GM10266 (cell line): Measurements from ENCODE around the gene L3MBTL2.
"Not testable (repeated sequence)": the region's sequence is repeated elsewhere in the genome, so short reads cannot be mapped to it uniquely, and the experiment has no call there.

ENCODE experiments used
- DNase-seq: peaks from one replicate; pipeline ENCODE4 v3.0.0; 2012; ENCODE audit errors: extremely low spot score
- TF ChIP-seq, protein P1 (sequence below): IDR thresholded peaks from 2 replicates; pipeline ENCODE4 v1.5.1; 2012; ENCODE audit warnings: mild to moderate bottlenecking, low read depth; ENCODE audit not compliant: control insufficient read depth, insufficient read depth; ENCODE audit errors: missing control alignments

The L3MBTL2 gene

DNA sequence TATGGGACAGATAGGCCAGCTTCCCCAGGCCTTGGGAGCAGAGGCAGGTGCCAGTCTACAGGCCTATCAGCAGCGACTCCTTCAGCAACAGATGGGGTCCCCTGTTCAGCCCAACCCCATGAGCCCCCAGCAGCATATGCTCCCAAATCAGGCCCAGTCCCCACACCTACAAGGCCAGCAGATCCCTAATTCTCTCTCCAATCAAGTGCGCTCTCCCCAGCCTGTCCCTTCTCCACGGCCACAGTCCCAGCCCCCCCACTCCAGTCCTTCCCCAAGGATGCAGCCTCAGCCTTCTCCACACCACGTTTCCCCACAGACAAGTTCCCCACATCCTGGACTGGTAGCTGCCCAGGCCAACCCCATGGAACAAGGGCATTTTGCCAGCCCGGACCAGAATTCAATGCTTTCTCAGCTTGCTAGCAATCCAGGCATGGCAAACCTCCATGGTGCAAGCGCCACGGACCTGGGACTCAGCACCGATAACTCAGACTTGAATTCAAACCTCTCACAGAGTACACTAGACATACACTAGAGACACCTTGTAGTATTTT is 26.6 kb upstream of the L3MBTL2 start:
- no peak for DNase-seq
- TF ChIP-seq, protein P1, sequence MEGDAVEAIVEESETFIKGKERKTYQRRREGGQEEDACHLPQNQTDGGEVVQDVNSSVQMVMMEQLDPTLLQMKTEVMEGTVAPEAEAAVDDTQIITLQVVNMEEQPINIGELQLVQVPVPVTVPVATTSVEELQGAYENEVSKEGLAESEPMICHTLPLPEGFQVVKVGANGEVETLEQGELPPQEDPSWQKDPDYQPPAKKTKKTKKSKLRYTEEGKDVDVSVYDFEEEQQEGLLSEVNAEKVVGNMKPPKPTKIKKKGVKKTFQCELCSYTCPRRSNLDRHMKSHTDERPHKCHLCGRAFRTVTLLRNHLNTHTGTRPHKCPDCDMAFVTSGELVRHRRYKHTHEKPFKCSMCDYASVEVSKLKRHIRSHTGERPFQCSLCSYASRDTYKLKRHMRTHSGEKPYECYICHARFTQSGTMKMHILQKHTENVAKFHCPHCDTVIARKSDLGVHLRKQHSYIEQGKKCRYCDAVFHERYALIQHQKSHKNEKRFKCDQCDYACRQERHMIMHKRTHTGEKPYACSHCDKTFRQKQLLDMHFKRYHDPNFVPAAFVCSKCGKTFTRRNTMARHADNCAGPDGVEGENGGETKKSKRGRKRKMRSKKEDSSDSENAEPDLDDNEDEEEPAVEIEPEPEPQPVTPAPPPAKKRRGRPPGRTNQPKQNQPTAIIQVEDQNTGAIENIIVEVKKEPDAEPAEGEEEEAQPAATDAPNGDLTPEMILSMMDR, result no peak

DNA sequence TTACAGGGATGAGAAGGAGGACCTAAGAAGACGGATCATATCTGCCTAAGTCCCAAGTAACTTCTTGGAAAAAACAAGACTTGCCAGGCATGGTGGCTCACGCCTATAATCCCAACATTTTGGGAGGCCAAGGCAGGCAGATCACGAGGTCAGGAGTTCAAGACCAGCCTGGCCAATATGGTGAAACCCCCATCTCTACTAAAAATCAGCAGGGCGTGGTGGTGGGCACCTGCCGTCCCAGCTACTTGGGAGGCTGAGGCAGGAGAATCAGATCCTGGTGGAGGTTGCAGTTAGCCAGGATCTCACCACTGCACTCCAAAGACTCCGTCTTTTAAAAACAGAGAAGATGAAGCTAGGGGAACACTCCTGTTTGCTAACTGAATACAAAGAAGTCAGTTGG is 24.8 kb upstream of the L3MBTL2 start:
- not testable (repeated sequence) for DNase-seq

DNA sequence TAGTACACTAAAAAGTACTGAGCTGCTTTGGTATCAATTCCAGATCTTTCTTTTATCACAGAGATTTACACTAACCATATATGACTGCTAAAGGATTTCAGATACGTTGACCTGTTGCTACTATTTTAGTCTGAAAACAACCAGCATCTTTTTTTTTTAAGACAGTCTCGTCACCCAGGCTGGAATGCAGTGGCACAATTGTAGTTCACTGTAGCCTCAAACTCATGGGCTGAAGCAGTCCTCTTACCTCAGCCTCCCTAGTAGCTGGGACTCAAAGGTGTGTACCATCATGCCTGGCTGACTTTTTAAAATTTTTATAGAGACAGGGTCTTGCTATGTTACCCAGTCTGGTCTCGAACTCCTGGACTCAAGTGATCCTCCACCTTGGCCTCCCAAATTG is 24.2 kb upstream of the L3MBTL2 start:
- DNase-seq, result no peak

DNA sequence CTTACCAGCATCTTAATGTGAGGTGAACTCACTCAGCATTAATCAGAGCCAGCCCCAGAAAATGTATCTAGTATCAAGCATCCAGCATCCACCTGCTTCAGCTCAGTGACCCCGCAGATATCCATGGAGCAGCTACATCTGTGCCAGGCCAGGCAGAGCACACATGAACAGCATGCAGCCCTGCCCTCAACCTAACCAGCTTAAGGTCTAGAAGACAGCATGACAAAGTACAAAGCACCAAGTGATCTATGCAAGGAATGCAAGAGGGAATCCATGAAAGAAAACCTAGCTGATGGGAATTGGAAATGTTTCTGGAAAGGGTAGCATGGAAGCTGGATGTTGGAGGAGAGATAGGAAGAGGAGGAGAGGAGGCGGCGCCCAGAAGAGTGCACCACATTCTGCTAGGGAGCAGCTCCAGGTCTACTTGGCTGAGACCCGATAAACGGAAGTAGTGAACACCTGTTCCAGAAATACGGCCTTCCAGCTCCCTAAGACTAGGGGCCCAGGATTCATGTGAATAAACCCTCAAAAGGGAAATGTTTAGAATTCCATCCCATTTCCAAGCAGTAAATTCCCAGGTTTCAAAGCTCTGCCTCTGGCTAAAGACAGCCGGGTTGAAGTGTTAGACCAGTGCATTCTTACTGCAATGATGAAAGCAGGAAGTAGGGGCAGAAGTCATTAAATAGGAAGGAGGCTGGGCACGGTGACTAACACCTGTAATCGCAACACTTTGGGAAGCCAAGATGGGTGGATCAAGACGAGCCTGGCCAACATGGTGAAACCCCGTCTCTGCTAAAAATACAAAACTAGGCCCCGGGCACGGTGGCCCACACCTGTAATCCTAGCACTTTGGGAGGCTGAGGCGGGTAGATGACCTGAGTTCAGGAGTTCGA is 23.5 kb upstream of the L3MBTL2 start:
- TF ChIP-seq, protein P1, result no peak
- no peak for DNase-seq

More for the DNA sequence above, 24.2 kb upstream of the L3MBTL2 start:
- TF ChIP-seq, protein P1, result no peak

DNA sequence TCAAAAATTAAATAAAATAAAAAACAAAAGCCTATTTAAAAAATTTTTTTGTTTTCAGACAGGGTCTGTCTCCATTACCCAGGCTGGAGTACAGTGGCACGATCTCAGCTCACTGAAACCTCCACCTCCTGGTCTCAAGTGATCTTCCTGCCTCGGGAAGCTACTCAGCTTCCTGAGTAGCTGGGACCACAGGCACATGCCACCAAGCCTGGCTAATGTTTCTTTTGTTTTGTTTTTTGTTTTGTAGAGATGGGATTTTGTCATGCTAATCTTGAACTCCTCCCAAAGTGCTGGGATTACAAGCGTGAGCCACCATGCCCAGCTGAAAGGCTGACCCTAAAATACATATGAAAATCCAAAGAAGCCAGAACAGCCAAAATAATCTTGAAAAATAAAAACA is 20.4 kb upstream of the L3MBTL2 start:
- no peak for DNase-seq

DNA sequence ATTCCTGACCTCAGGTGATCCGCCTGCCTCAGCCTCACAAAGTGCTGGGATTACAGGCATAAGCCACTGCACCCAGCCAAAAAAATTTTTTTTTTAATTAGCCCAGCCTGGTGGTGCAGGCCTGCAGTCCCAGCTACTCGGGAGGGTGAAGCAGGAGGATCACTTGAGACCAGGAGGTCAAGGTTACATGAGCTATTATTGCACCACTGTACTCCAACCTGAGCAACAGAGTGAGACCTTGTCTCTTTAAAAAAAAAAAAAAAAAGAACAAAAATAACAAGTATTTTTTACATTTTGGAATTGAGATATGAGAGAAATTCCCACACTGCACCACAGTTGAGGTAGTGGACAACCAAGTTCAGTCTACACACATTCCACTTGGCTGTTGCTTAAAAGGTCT is 13.6 kb upstream of the L3MBTL2 start:
- TF ChIP-seq, protein P1, result no peak
- DNase-seq, result no peak

More for the DNA sequence above, 20.4 kb upstream of the L3MBTL2 start:
- TF ChIP-seq, protein P1, result no peak

DNA sequence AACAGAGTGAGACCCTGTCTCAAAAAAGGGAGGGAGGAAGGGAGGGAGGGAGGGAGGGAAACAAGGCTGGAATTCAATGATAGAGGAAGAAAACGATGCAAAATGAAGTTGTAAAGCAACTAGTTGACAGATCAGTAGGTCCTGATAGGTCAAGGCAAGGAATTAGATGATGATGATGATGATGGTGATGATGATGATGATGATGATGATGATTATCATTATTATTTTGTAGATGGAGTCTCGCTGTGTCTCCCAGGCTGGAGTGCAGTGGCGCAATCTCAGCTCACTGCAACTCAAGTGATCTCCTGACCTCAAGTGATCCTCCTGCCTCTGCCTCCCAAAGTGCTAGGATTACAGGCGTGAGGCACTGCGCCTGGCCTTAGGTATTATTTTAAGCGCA is 11.3 kb upstream of the L3MBTL2 start:
- TF ChIP-seq, protein P1, result no peak
- DNase-seq, result no peak
